OCI-LY1 (cell line): ENCODE results near the gene EMID1.
"Not testable (repeated sequence)": the region's sequence is repeated elsewhere in the genome, so short reads cannot be mapped to it uniquely, and the experiment has no call there.

Source experiments
- CTCF ChIP-seq: fragments of 200-600 bp; sonication (generic), shearing (Covaris generic); IDR thresholded peaks from 2 replicates; pipeline ENCODE4 v1.5.1; 2017; ENCODE audit warnings: mild to moderate bottlenecking, antibody characterized with exemption, low read length, moderate library complexity, mixed read lengths
- EZH2 ChIP-seq: fragments of 200-600 bp; sonication (generic), shearing (Covaris generic); IDR thresholded peaks from 2 replicates; pipeline ENCODE4 v1.8.0; 2017; ENCODE audit warnings: borderline replicate concordance, mixed run types, mild to moderate bottlenecking, antibody characterized with exemption, low read length, moderate library complexity, mixed read lengths

GRCh38 chr22:29247891-29248290 is 42.2 kb downstream of the EMID1 start:
- TF ChIP-seq CTCF, EZH2: not testable (repeated sequence)
